IMR-90 (cell line): ENCODE data around the gene EPN3. TPM values are rescaled to one million over a fixed set of nuclear protein-coding genes. Genes with fewer than 3 reads are reported as not detected.

Experiments
- ATAC-seq: fragments of 200-7000 bp; cut with Tn5 transposase; 2 replicates; pipeline ENCODE4 v1.9.1; 2020; ENCODE audit warnings: low read depth, mild to moderate bottlenecking, moderate library complexity
- BruUV-seq: library from RNA; stranded (reverse); fragments of 400-500 nt; replicated peaks from 2 replicates; lab custom pipeline; 2021; lab: Mats Ljungman, UMichigan
- CTCF ChIA-PET: fragments of 300-600 bp; formaldehyde crosslinking; extraction: SDS; loops from one replicate; lab custom pipeline; 2021; ENCODE audit warnings: antibody characterized with exemption; lab: Yijun Ruan, JAX
- POLR2A ChIA-PET: fragments of 300-600 bp; sonication (Branson Sonifier 250); formaldehyde crosslinking; loops from one replicate; lab custom pipeline; 2022; ENCODE audit warnings: antibody characterized with exemption; ENCODE audit not compliant: unreplicated experiment; lab: Charles Lee
- DNase-seq: peaks from one replicate; pipeline ENCODE4 v3.0.0; 2013
- H2AFZ ChIP-seq: replicated peaks from 2 replicates; pipeline ENCODE3; 2013; ENCODE audit warnings: low read length, mild to moderate bottlenecking; ENCODE audit not compliant: poor library complexity
- H2AK5ac ChIP-seq: 2 replicates; pipeline ENCODE4 v1.6.1; 2013; ENCODE audit warnings: low read depth, low read length, inconsistent platforms
- H2AK9ac ChIP-seq: replicated peaks from 2 replicates; pipeline ENCODE3; 2013; ENCODE audit warnings: mild to moderate bottlenecking, low read depth, low read length, moderate library complexity; ENCODE audit not compliant: poor library complexity
- H2BK120ac ChIP-seq: 2 replicates; pipeline ENCODE4 v1.6.1; 2013; ENCODE audit warnings: low read depth, low read length, inconsistent platforms
- H2BK15ac ChIP-seq: 3 replicates; pipeline ENCODE4 v1.6.1; 2013; ENCODE audit warnings: low read depth, low read length, inconsistent platforms
- H2BK20ac ChIP-seq: 2 replicates; pipeline ENCODE4 v1.6.1; 2013; ENCODE audit warnings: low read depth, mild to moderate bottlenecking, inconsistent platforms, low read length, moderate library complexity
- H2BK5ac ChIP-seq: 2 replicates; pipeline ENCODE4 v1.6.1; 2013; ENCODE audit warnings: mild to moderate bottlenecking, low read depth, low read length, inconsistent platforms; ENCODE audit not compliant: poor library complexity, severe bottlenecking
- H3K14ac ChIP-seq: replicated peaks from 2 replicates; pipeline ENCODE4 v1.6.1; 2013; ENCODE audit warnings: low read depth, low read length, inconsistent platforms
- H3K18ac ChIP-seq: 2 replicates; pipeline ENCODE4 v1.6.1; 2013; ENCODE audit warnings: low read depth, low read length, control low read depth
- H3K23ac ChIP-seq: 2 replicates; pipeline ENCODE4 v1.6.1; 2013; ENCODE audit warnings: low read depth, low read length, inconsistent platforms
- H3K27ac ChIP-seq: 2 replicates; pipeline ENCODE4 v1.5.1; 2013; ENCODE audit warnings: mild to moderate bottlenecking, control low read depth, low read length; ENCODE audit not compliant: insufficient read depth
- H3K27me3 ChIP-seq: 2 replicates; pipeline ENCODE4 v1.6.1; 2013; ENCODE audit warnings: low read length; ENCODE audit not compliant: control insufficient read depth, insufficient read depth
- H3K36me3 ChIP-seq: 2 replicates; pipeline ENCODE4 v1.6.1; 2013; ENCODE audit warnings: low read length, mixed read lengths; ENCODE audit not compliant: control insufficient read depth, insufficient read depth
- H3K4ac ChIP-seq: 2 replicates; pipeline ENCODE4 v1.6.1; 2013; ENCODE audit warnings: low read depth, low read length, inconsistent platforms
- H3K4me1 ChIP-seq: 2 replicates; pipeline ENCODE4 v1.6.1; 2013; ENCODE audit warnings: low read length, mixed read lengths; ENCODE audit not compliant: control insufficient read depth, insufficient read depth
- H3K4me2 ChIP-seq: 2 replicates; pipeline ENCODE4 v1.6.1; 2013; ENCODE audit warnings: low read depth, mild to moderate bottlenecking, control low read depth, low read length, moderate library complexity
- H3K4me3 ChIP-seq: 2 replicates; pipeline ENCODE4 v1.5.1; 2013; ENCODE audit warnings: low read depth, mild to moderate bottlenecking, control low read depth, low read length, moderate library complexity; ENCODE audit not compliant: insufficient read depth
- H3K56ac ChIP-seq: 2 replicates; pipeline ENCODE4 v1.6.1; 2013; ENCODE audit warnings: low read length, inconsistent platforms; ENCODE audit not compliant: insufficient read depth; ENCODE audit errors: extremely low read depth
- H3K79me1 ChIP-seq, 2 experiments: 2 replicates each; pipeline ENCODE4 v1.6.1; 2013; ENCODE audit warnings: low read length in 2 of 2, inconsistent platforms in 1 of 2, low read depth in 1 of 2
- H3K9ac ChIP-seq: 2 replicates; pipeline ENCODE4 v1.6.1; 2013; ENCODE audit warnings: low read depth, low read length, control low read depth
- H3K9me1 ChIP-seq: 2 replicates; pipeline ENCODE4 v1.6.1; 2013; ENCODE audit warnings: low read length, inconsistent platforms; ENCODE audit not compliant: insufficient read depth
- H3K9me3 ChIP-seq: 2 replicates; pipeline ENCODE4 v1.6.1; 2013; ENCODE audit warnings: low read length; ENCODE audit not compliant: control insufficient read depth, insufficient read depth
- H4K20me1 ChIP-seq: 2 replicates; pipeline ENCODE4 v1.6.1; 2013; ENCODE audit warnings: low read length, inconsistent platforms; ENCODE audit not compliant: insufficient read depth
- H4K5ac ChIP-seq: 2 replicates; pipeline ENCODE4 v1.6.1; 2013; ENCODE audit warnings: mild to moderate bottlenecking, low read depth, low read length, control low read depth
- H4K8ac ChIP-seq, 2 experiments: 2 replicates each; pipeline ENCODE4 v1.6.1; 2013; ENCODE audit warnings: low read depth in 2 of 2, low read length in 2 of 2, control low read depth in 1 of 2, inconsistent platforms in 1 of 2
- H4K91ac ChIP-seq: 2 replicates; pipeline ENCODE4 v1.6.1; 2013; ENCODE audit warnings: low read depth, low read length, inconsistent platforms; ENCODE audit not compliant: insufficient read depth
- BHLHE40 ChIP-seq: fragments of 150-350 bp; IDR thresholded peaks from 2 replicates; pipeline ENCODE4 v1.6.1; 2016; ENCODE audit warnings: mild to moderate bottlenecking, low read depth, low read length
- CEBPB ChIP-seq: IDR thresholded peaks from 2 replicates; pipeline ENCODE4 v1.6.1; 2012; ENCODE audit warnings: low read depth, low read length, improper control_type of control experiment
- CHD1 ChIP-seq: IDR thresholded peaks from 2 replicates; pipeline ENCODE4 v1.6.1; 2012; ENCODE audit warnings: low read depth, low read length, improper control_type of control experiment
- CTCF ChIP-seq: conservative IDR thresholded peaks from 2 replicates; pipeline ENCODE4 v1.5.1; 2012; ENCODE audit warnings: mild to moderate bottlenecking, low read depth, low read length, improper control_type of control experiment
- FOS ChIP-seq: fragments of 150-350 bp; IDR thresholded peaks from 2 replicates; pipeline ENCODE4 v1.6.1; 2016; ENCODE audit warnings: low read depth, low read length
- MAFK ChIP-seq: IDR thresholded peaks from 2 replicates; pipeline ENCODE4 v1.6.1; 2012; ENCODE audit warnings: low read depth, low read length, improper control_type of control experiment
- MXI1 ChIP-seq: IDR thresholded peaks from 2 replicates; pipeline ENCODE4 v1.6.1; 2012; ENCODE audit warnings: low read depth, mild to moderate bottlenecking, low read length, moderate library complexity, borderline replicate concordance
- RAD21 ChIP-seq: IDR thresholded peaks from 2 replicates; pipeline ENCODE4 v1.6.1; 2012; ENCODE audit warnings: low read length, improper control_type of control experiment
- RCOR1 ChIP-seq: IDR thresholded peaks from 2 replicates; pipeline ENCODE4 v1.6.1; 2012; ENCODE audit warnings: mild to moderate bottlenecking, low read length, improper control_type of control experiment; ENCODE audit not compliant: insufficient replicate concordance
- RFX5 ChIP-seq: IDR thresholded peaks from 2 replicates; pipeline ENCODE4 v1.8.0; 2012; ENCODE audit warnings: low read depth, mild to moderate bottlenecking, low read length, moderate library complexity
- USF2 ChIP-seq: fragments of 150-350 bp; IDR thresholded peaks from 2 replicates; pipeline ENCODE4 v1.6.1; 2017; ENCODE audit warnings: mild to moderate bottlenecking, antibody characterized with exemption, low read length, low read depth
- whole genome bisulfite sequencing, 2 experiments: methylation state at CpG; one replicate each; pipeline versions ENCODE4 v1.1.5 to v1.1.7; 2013; ENCODE audit warnings: missing lambda C conversion rate in 2 of 2; ENCODE audit not compliant: insufficient read length in 1 of 2; ENCODE audit errors: extremely low coverage in 2 of 2; 5-methylcytosine and 5-hydroxymethylcytosine counted together
- dilution Hi-C: fragments of 300-500 bp; cut with HindIII; formaldehyde crosslinking; loops from one replicate; pipeline ENCODE4 v1.14.3; 2018; ENCODE audit warnings: low sequenced_read_pairs; ENCODE audit not compliant: unreplicated experiment
- in situ Hi-C: fragments of 300-500 bp; cut with MboI; formaldehyde crosslinking; loops from 3 replicates; pipeline ENCODE4 v1.14.3; 2019; ENCODE audit warnings: low sequenced_read_pairs, inconsistent platforms, mixed read lengths
- intact Hi-C: fragments of 100-400 bp; cut with micrococcal nuclease; formaldehyde crosslinking; loops from 2 replicates; pipeline ENCODE4 v1.10.0; 2022
- polyA plus RNA-seq, 3 experiments: library from polyadenylated mRNA; depleted of rRNA; stranded (reverse); fragments of >200 nt; gene quantifications; 2 replicates each; pipeline ENCODE4 v1.2.3, GENCODE V29; 2012; ENCODE audit warnings: low replicate concordance in 1 of 3
- total RNA-seq: library from RNA; depleted of rRNA; stranded (reverse); fragments of >200 nt; gene quantifications from 2 replicates; pipeline ENCODE4 v1.2.3, GENCODE V29; 2012

Gene EPN3
- total and polyA plus RNA-seq, 2 of the 4 experiments (the other 2 are of a cell fraction) = 0.09 TPM; not detected in 1

GRCh38 chr17:50483266-50483665 lies 49.3 kb upstream of the EPN3 start:
- H2AFZ ChIP-seq = peak overlapping the region; percentile 43
- peak overlapping the region; percentile 30 for H3K4ac ChIP-seq
- no TSS peak for BruUV-seq
- dilution Hi-C loops = no loop called here
- no peak overlapping the region for H4K91ac ChIP-seq
- ChIA-PET POLR2A (no interaction called here), CTCF (interaction anchor here (0.6 to 1.4 kb wide), 9 partner anchors 15 to 971 kb away, joined by 3 to 6 read pairs (median 3); no protein-coding TSS in a partner anchor)
- no peak overlapping the region for H3K14ac ChIP-seq
- H2BK15ac ChIP-seq = no peak overlapping the region
- peak overlapping the region; percentile 13; the same call in 1 of the 2 replicates for H3K27ac ChIP-seq
- WGBS, 2 experiments = 60% methylated on average over 2 of the region's 5 CpGs; no CpG with 5 or more reads in 1 of the 2 experiments
- H2BK120ac ChIP-seq = peak overlapping the region; percentile 23; the same call in 1 of the 2 replicates
- H4K20me1 ChIP-seq = peaks cover 8% of the 10 kb centered on the region; the same call in 1 of the 2 replicates
- H3K27me3 ChIP-seq = no peaks in the 10 kb centered on the region
- H2BK20ac ChIP-seq = 0 out of 2 replicates have a peak overlapping the region, but pooled peaks have one; percentile 5
- in situ Hi-C loops = loop anchor here (10.0 kb wide), 1 partner anchor 212 kb away; no protein-coding TSS in a partner anchor
- H3K36me3 ChIP-seq = peaks cover 18% of the 10 kb centered on the region
- no peak overlapping the region for H3K9ac ChIP-seq
- H3K4me1 ChIP-seq = peaks cover 4% of the 10 kb centered on the region
- TF ChIP-seq CEBPB = no peak
- TF ChIP-seq RCOR1 = no peak
- TF ChIP-seq MAFK = no peak
- TF ChIP-seq CTCF = no peak
- no peak for TF ChIP-seq USF2
- no peak for TF ChIP-seq RFX5
- no peak for TF ChIP-seq RAD21
- no peak for TF ChIP-seq BHLHE40
- no peak for TF ChIP-seq FOS
- TF ChIP-seq CHD1 = no peak
- no peak for TF ChIP-seq MXI1
- no peak overlapping the region for H2BK5ac ChIP-seq
- peak overlapping the region; percentile 75 for H2AK9ac ChIP-seq
- no peak overlapping the region for H4K8ac ChIP-seq
- no peak overlapping the region for H3K23ac ChIP-seq
- ATAC-seq = no peak
- no peak overlapping the region for H3K4me3 ChIP-seq
- no peak overlapping the region; the same call in 1 of the 2 replicates for H4K5ac ChIP-seq
- H3K18ac ChIP-seq = no peak overlapping the region
- H3K56ac ChIP-seq = no peak overlapping the region
- no peak for DNase-seq
- no peaks in the 10 kb centered on the region for H3K9me3 ChIP-seq
- H2AK5ac ChIP-seq = peak overlapping the region; percentile 28; the same call in 1 of the 2 replicates
- H3K4me2 ChIP-seq = no peak overlapping the region
- peaks cover 2% of the 10 kb centered on the region; the same call in 1 of the 2 replicates for H3K9me1 ChIP-seq
- intact Hi-C loops = loop anchor here (5.0 kb wide), 1 partner anchor 359 kb away; no protein-coding TSS in a partner anchor
- peaks cover 11 to 32% of the 10 kb centered on the region in 2 experiments; a peak in 3 of 4 replicates for H3K79me1 ChIP-seq
